Measurements from ENCODE around the gene EVL. TPM values are rescaled to one million over a fixed set of nuclear protein-coding genes. Genes with fewer than 3 reads are reported as not detected.

The EVL gene
- total and polyA plus RNA-seq, 2 donors (not counting 3 experiments of a cell fraction or from before 2014, with no cell fraction given): 34.6 to 62.5 TPM

DNA sequence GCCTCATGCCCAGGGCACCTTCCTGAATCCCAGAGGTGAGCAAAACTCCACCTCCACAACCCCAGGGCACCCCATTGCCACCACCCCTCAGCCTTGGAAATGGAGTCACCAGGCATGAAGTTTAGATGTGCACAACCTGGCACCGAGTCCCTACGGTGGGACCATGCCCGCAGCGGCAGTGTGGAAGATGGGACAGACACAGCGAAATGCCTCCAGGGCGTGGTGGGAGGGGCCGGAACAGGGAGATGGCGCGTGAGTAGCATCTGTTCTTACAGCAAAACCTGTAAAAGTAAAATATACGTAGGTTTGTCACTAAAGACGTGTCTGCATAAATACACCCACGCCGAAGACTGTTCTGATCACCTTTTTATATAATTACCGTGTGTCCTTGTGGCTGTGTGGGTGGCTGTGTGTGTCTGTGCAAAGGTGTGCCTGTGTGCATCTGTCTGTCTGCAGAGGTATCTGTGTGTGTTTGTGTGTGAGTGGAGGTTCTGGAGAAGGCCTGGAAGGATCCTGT, 111.6 kb downstream of the EVL start:
- FAIRE-seq: no peak
- no peaks in the 10 kb centered on the region for H3K4me1 ChIP-seq (ENCODE audit: control insufficient read depth, extremely low read depth, insufficient read depth, low read length)
- DNase-seq (ENCODE audit: low read depth, low spot score): no peak
- no peaks in the 10 kb centered on the region for H3K79me2 ChIP-seq (ENCODE audit: control insufficient read depth, insufficient read depth, low read length)
- no peak overlapping the region for H2AFZ ChIP-seq (ENCODE audit: low read depth, low read length)
- ChIA-PET CTCF (interaction anchor here (1.1 to 1.3 kb wide), 2 partner anchors 11 to 21 kb away, joined by 3 read pairs; no protein-coding TSS in a partner anchor), POLR2A (no interaction called here)
- H3K9me3 ChIP-seq (replicated peaks; ENCODE audit: control insufficient read depth, insufficient read depth, low read length): no peaks in the 10 kb centered on the region
- dilution Hi-C loops (cut with MboI; ENCODE audit: extremely low pct_ligation_motif_present, low sequenced_read_pairs) (no loop called here), intact Hi-C loops (cut with micrococcal nuclease) (no loop called here)
- no peak overlapping the region for H3K27ac ChIP-seq (ENCODE audit: insufficient read depth, low read depth, low read length)
- peaks cover 0 to 2% of the 10 kb centered on the region in 2 experiments for H3K27me3 ChIP-seq (ENCODE audit: control insufficient read depth in 2 of 2, insufficient read depth in 2 of 2, low read length in 2 of 2)
- no peak overlapping the region for H3K9ac ChIP-seq (replicated peaks; ENCODE audit: extremely low read depth, insufficient read depth, low read length)
- no peak overlapping the region for H3K4me2 ChIP-seq (ENCODE audit: insufficient read depth, low read length)
- no peak overlapping the region for H3K4me3 ChIP-seq (replicated peaks in 1 of 3; ENCODE audit: insufficient read depth in 1 of 3, low read depth in 1 of 3, low read length in 3 of 3)
- BruUV-seq (replicated peaks): no TSS peak
- H4K20me1 ChIP-seq (replicated peaks; ENCODE audit: control insufficient read depth, extremely low read depth, insufficient read depth, low read length): no peaks in the 10 kb centered on the region
- no peaks in the 10 kb centered on the region for H3K9me1 ChIP-seq (replicated peaks; ENCODE audit: control insufficient read depth, extremely low read depth, insufficient read depth, low read length)
- H3K36me3 ChIP-seq (ENCODE audit: control insufficient read depth in 2 of 2, extremely low read depth in 1 of 2, insufficient read depth in 2 of 2, low read length in 2 of 2): no peaks in the 10 kb centered on the region
- TF ChIP-seq FOS (IDR thresholded peaks at IDR 0.05; ENCODE audit: borderline replicate concordance, insufficient read depth, low read length) (no peak), MYC (IDR thresholded peaks at IDR 0.05; ENCODE audit: low read depth, low read length) (no peak), EZH2 (IDR thresholded peaks at IDR 0.05; ENCODE audit: borderline replicate concordance, low read depth, low read length, severe bottlenecking) (no peak), POLR2A (IDR thresholded peaks at IDR 0.05; ENCODE audit: low read depth, low read length) (no peak), CTCF (IDR thresholded peaks at IDR 0.05; ENCODE audit: extremely low read depth in 1 of 2, insufficient read depth in 1 of 2, low read depth in 1 of 2, low read length in 2 of 2) (no peak), POLR2AphosphoS5 (IDR thresholded peaks at IDR 0.05; ENCODE audit: insufficient read depth, low read depth, low read length) (no peak), JUN (IDR thresholded peaks at IDR 0.05; ENCODE audit: borderline replicate concordance, insufficient read depth, insufficient read length, low read depth) (no peak), GATA2 (IDR thresholded peaks at IDR 0.05; ENCODE audit: insufficient read depth, insufficient read length, low read depth, low read length) (no peak)
- TF ChIP-seq, protein P1, sequence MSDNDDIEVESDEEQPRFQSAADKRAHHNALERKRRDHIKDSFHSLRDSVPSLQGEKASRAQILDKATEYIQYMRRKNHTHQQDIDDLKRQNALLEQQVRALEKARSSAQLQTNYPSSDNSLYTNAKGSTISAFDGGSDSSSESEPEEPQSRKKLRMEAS (IDR thresholded peaks at IDR 0.05; ENCODE audit: insufficient read depth, insufficient read length): no peak

All from endothelial cell of umbilical vein (primary cell).